Esophagus muscularis mucosa (tissue), 4 donors: ENCODE data around the gene BLM. TPM values are rescaled to one million over a fixed set of nuclear protein-coding genes. Genes with fewer than 3 reads are reported as not detected.
"Not testable (repeated sequence)": the region's sequence is repeated elsewhere in the genome, so short reads cannot be mapped to it uniquely, and the experiment has no call there.

ENCODE experiments used
- DNase-seq: peaks from one replicate; pipeline ENCODE4 v3.0.0-alpha.2; 2017; ENCODE audit errors: extremely low spot score
- H3K27ac ChIP-seq, 4 donors: fragments of 200-600 bp; sonication (generic); replicated peaks in 1 of 4; 1 replicate in 3 of 4; 2 replicates in 1 of 4; pipeline ENCODE4 v1.5.1; 2016 to 2019; ENCODE audit warnings: mild to moderate bottlenecking in 1 of 4
- H3K27me3 ChIP-seq, 4 donors: fragments of 200-600 bp; sonication (generic); one replicate each; pipeline versions ENCODE4 v1.5.1 to v1.6.0; 2016 to 2019
- H3K36me3 ChIP-seq, 4 donors: fragments of 200-600 bp; sonication (generic); one replicate each; pipeline ENCODE4 v1.5.1; 2016 to 2019
- H3K4me1 ChIP-seq, 4 donors: fragments of 200-600 bp; sonication (generic); one replicate each; pipeline ENCODE4 v1.5.1; 2016 to 2019
- H3K4me3 ChIP-seq, 4 donors: fragments of 200-600 bp; sonication (generic); 1 replicate in 2 of 4; 2 replicates in 2 of 4; pipeline ENCODE4 v1.5.1; 2016 to 2019; ENCODE audit warnings: mild to moderate bottlenecking in 4 of 4, moderate library complexity in 1 of 4
- H3K9me3 ChIP-seq, 4 donors: fragments of 200-600 bp; sonication (generic); 1 replicate in 3 of 4; 2 replicates in 1 of 4; pipeline ENCODE4 v1.5.1; 2016 to 2019
- CTCF ChIP-seq, 3 experiments: fragments of 200-600 bp in 2 of 3; fragments of 450-650 bp in 1 of 3; sonication (generic) in 2 of 3; IDR thresholded peaks; one replicate each; pipeline ENCODE4 v1.5.1; 2017 to 2019; ENCODE audit warnings: antibody characterized with exemption in 3 of 3, mild to moderate bottlenecking in 2 of 3, moderate library complexity in 1 of 3
- EP300 ChIP-seq: sonication (generic); formaldehyde crosslinking; IDR thresholded peaks from one replicate; pipeline ENCODE4 v1.6.1; 2017; ENCODE audit warnings: antibody characterized with exemption
- POLR2A ChIP-seq: fragments of 450-650 bp; IDR thresholded peaks from one replicate; pipeline ENCODE4 v1.6.1; 2017; ENCODE audit warnings: antibody characterized with exemption, moderate library complexity, mild to moderate bottlenecking, low read depth
- POLR2AphosphoS5 ChIP-seq, 2 donors: sonication (generic); formaldehyde crosslinking; IDR thresholded peaks; one replicate each; pipeline ENCODE4 v1.6.1; 2017; ENCODE audit warnings: antibody characterized with exemption in 2 of 2
- WGBS: methylation state at CpG from one replicate; pipeline ENCODE4 v1.1.5; 2018; 5-methylcytosine and 5-hydroxymethylcytosine counted together
- intact Hi-C: fragments of 100-400 bp; cut with DNase I; formaldehyde crosslinking; loops from one replicate; pipeline ENCODE4 v1.15.1; 2023
- total RNA-seq, 4 donors: library from RNA; depleted of rRNA; stranded (reverse); fragments of >200 nt; gene quantifications; one replicate each; pipeline versions ENCODE4 v1.1.0 to v1.2.1, GENCODE V29; 2016

Gene BLM
- total RNA-seq, 4 donors from 2014 or later: under 0.01 to 1.5 (median 0.73) TPM

DNA sequence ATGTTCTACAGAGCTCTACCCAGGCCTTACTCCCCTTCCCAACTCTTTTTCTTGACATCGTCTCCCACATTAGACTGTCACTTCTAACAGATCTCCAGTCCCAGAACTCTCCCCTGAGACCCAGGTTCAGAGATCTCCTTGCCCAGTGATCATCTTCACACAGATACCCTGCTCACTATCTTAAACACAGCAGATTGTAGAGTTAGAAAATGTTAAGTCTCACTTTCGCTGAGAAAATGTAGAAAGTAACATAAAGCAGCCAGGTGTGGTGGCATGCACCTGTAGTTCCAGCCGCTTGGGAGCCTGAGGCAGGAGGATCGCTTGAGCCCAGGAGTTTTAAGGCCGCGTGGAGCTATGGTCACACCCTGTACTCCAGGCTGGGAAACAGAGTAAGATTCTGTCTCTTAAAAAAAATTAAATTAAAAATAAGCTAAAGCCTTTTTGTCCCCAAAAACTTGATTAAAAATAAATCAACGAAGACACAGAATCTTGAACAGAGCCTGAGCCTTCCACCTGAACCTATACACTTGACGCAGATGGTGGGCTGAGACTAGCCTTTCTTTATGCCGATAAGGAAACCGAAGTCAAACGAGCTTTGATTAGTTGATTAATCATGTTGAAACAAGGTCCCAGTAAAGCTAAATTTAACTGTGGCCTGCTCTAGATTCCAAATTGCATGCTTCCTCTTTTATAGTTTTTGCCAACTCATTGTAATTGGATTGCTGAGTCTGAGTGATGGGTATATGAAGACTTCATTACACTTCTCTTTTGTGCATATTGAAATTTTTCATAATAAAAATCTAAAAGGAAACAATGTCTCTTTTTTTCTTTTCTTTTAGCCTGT, 31.3 kb upstream of the BLM start:
- Histone ChIP-seq H3K4me1 (peaks cover 2 to 6% (median 5%) of the 10 kb centered on the region in 4 donors), H3K36me3 (no peaks in the 10 kb centered on the region), H3K27ac (no peak overlapping the region), H3K4me3 (no peak overlapping the region), H3K9me3 (no peaks in the 10 kb centered on the region), H3K27me3 (no peaks in the 10 kb centered on the region)
- DNase-seq: no peak
- intact Hi-C loops: no loop called here
- TF ChIP-seq EP300 (no peak), POLR2A (no peak), CTCF (IDR thresholded peaks at IDR 0.05) (no peak), POLR2AphosphoS5 (IDR thresholded peaks at IDR 0.05) (no peak)
- WGBS: 77% methylated on average over 11 of the region's 11 CpGs

GRCh38 chr15:90686435-90687218, 30.5 kb upstream of the BLM start:
- DNase-seq: no peak
- H3K36me3 ChIP-seq: no peaks in the 10 kb centered on the region
- WGBS: 84% methylated on average over 3 of the region's 3 CpGs
- no peaks in the 10 kb centered on the region for H3K27me3 ChIP-seq
- no peaks in the 10 kb centered on the region for H3K9me3 ChIP-seq
- no peak overlapping the region for H3K4me3 ChIP-seq
- no peak overlapping the region for H3K27ac ChIP-seq
- no peak for TF ChIP-seq EP300
- TF ChIP-seq POLR2A: no peak
- no peak for TF ChIP-seq CTCF (IDR thresholded peaks at IDR 0.05)
- TF ChIP-seq POLR2AphosphoS5 (IDR thresholded peaks at IDR 0.05): no peak
- no peaks in the 10 kb centered on the region for H3K4me1 ChIP-seq
- intact Hi-C loops: no loop called here

- intact Hi-C loops, H3K36me3 ChIP-seq, H3K4me3 ChIP-seq, DNase-seq, H3K9me3 ChIP-seq, H3K27me3 ChIP-seq, H3K4me1 ChIP-seq, H3K27ac ChIP-seq: not testable (repeated sequence)
- WGBS: 80% methylated on average over 6 of the region's 6 CpGs
These were observed 27.7 kb upstream of the BLM start for GRCh38 chr15:90689326-90689961.

- 26% methylated on average over 2 of the region's 2 CpGs for WGBS
- no peak for DNase-seq
- H3K36me3 ChIP-seq: no peaks in the 10 kb centered on the region
- no peak overlapping the region for H3K27ac ChIP-seq
- H3K27me3 ChIP-seq: no peaks in the 10 kb centered on the region
- H3K4me3 ChIP-seq: no peak overlapping the region
- intact Hi-C loops: loop anchor here (5.0 kb wide), 1 partner anchor 43 kb away; no protein-coding TSS in a partner anchor
- H3K9me3 ChIP-seq: no peaks in the 10 kb centered on the region
- no peaks in the 10 kb centered on the region for H3K4me1 ChIP-seq
- no peak for TF ChIP-seq CTCF (IDR thresholded peaks at IDR 0.05)
- TF ChIP-seq POLR2AphosphoS5 (IDR thresholded peaks at IDR 0.05): no peak
- no peak for TF ChIP-seq POLR2A
- no peak for TF ChIP-seq EP300
These were observed 26.6 kb upstream of the BLM start for GRCh38 chr15:90690585-90690984.

GRCh38 chr15:90691369-90691768, 25.8 kb upstream of the BLM start:
- DNase-seq: no peak
- Histone ChIP-seq H3K27me3 (no peaks in the 10 kb centered on the region), H3K36me3 (no peaks in the 10 kb centered on the region), H3K4me3 (no peak overlapping the region), H3K4me1 (no peaks in the 10 kb centered on the region), H3K27ac (no peak overlapping the region), H3K9me3 (no peaks in the 10 kb centered on the region)
- WGBS: 96% methylated on average over 4 of the region's 4 CpGs
- no peak for TF ChIP-seq POLR2AphosphoS5 (IDR thresholded peaks at IDR 0.05)
- intact Hi-C loops: loop anchor here (5.0 kb wide), 1 partner anchor 44 kb away; no protein-coding TSS in a partner anchor
